Keratinocyte (primary cell): Measurements from ENCODE around the gene ADAMTS15. TPM values are rescaled to one million over a fixed set of nuclear protein-coding genes. Genes with fewer than 3 reads are reported as not detected.

Experiments used
- DNase-seq: peaks from one replicate; pipeline ENCODE4 v3.0.0-alpha.2; 2011; ENCODE audit warnings: low read depth, missing footprints, low spot score
- FAIRE-seq: peaks from 2 replicates; lab custom pipeline; 2011; peaks lifted over from hg19 to GRCh38; lab: Jason Lieb, UNC
- H2AFZ ChIP-seq: 2 replicates; pipeline ENCODE4 v1.6.0; 2012; ENCODE audit warnings: low read length, control low read depth, inconsistent platforms; ENCODE audit not compliant: control insufficient read depth
- H3K27ac ChIP-seq: 2 replicates; pipeline ENCODE4 v1.5.1; 2011; ENCODE audit warnings: low read length; ENCODE audit not compliant: control insufficient read depth, insufficient read depth
- H3K27me3 ChIP-seq: 3 replicates; pipeline ENCODE4 v1.6.0; 2011; ENCODE audit warnings: low read length; ENCODE audit not compliant: control insufficient read depth, insufficient read depth; ENCODE audit errors: extremely low read depth
- H3K36me3 ChIP-seq, 2 experiments: 2 replicates in 1 of 2; 3 replicates in 1 of 2; pipeline ENCODE4 v1.5.1; 2011; ENCODE audit warnings: low read length in 2 of 2, mild to moderate bottlenecking in 1 of 2; ENCODE audit not compliant: control insufficient read depth in 2 of 2, insufficient read depth in 2 of 2; ENCODE audit errors: extremely low read depth in 1 of 2
- H3K4me1 ChIP-seq: 3 replicates; pipeline ENCODE4 v1.5.1; 2011; ENCODE audit warnings: low read length; ENCODE audit not compliant: control insufficient read depth, insufficient read depth; ENCODE audit errors: extremely low read depth
- H3K4me2 ChIP-seq: 3 replicates; pipeline ENCODE4 v1.6.0; 2011; ENCODE audit warnings: low read depth, low read length; ENCODE audit not compliant: control insufficient read depth, insufficient read depth; ENCODE audit errors: extremely low read depth
- H3K4me3 ChIP-seq, 3 experiments: fragments of 200-600 bp in 1 of 3; sonication (generic) in 1 of 3; 2 replicates in 2 of 3; 3 replicates in 1 of 3; pipeline ENCODE4 v1.5.1; 2011 to 2016; ENCODE audit warnings: low read length in 3 of 3, mild to moderate bottlenecking in 3 of 3, control low read depth in 2 of 3, inconsistent platforms in 1 of 3, low read depth in 1 of 3, mixed read lengths in 1 of 3, mixed run types in 1 of 3, moderate library complexity in 1 of 3; ENCODE audit not compliant: control insufficient read depth in 2 of 3, insufficient read depth in 2 of 3; ENCODE audit errors: extremely low read depth in 1 of 3
- H3K79me2 ChIP-seq: 2 replicates; pipeline ENCODE4 v1.6.0; 2012; ENCODE audit warnings: low read length; ENCODE audit not compliant: control insufficient read depth, insufficient read depth
- H3K9ac ChIP-seq: 3 replicates; pipeline ENCODE4 v1.6.0; 2011; ENCODE audit warnings: low read length; ENCODE audit not compliant: control insufficient read depth, insufficient read depth; ENCODE audit errors: extremely low read depth
- H3K9me1 ChIP-seq: 3 replicates; pipeline ENCODE4 v1.6.0; 2011; ENCODE audit warnings: low read length; ENCODE audit not compliant: control insufficient read depth, insufficient read depth; ENCODE audit errors: extremely low read depth
- H3K9me3 ChIP-seq: 2 replicates; pipeline ENCODE4 v1.5.1; 2012; ENCODE audit warnings: low read depth, low read length; ENCODE audit not compliant: control insufficient read depth
- H4K20me1 ChIP-seq: 3 replicates; pipeline ENCODE4 v1.6.0; 2011; ENCODE audit warnings: low read length; ENCODE audit not compliant: control insufficient read depth, insufficient read depth; ENCODE audit errors: extremely low read depth
- CTCF ChIP-seq, 3 experiments: IDR thresholded peaks in 1 of 3; conservative IDR thresholded peaks in 1 of 3; optimal IDR thresholded peaks in 1 of 3; 2 replicates in 2 of 3; 3 replicates in 1 of 3; pipeline versions ENCODE3 to v1.5.1; 2011; ENCODE audit warnings: low read length in 3 of 3, mild to moderate bottlenecking in 3 of 3, moderate library complexity in 2 of 3, control low read depth in 1 of 3, inconsistent platforms in 1 of 3; ENCODE audit not compliant: insufficient read depth in 2 of 3; ENCODE audit errors: extremely low read depth in 1 of 3
- EZH2 ChIP-seq: IDR thresholded peaks from one replicate; pipeline ENCODE4 v1.6.1; 2012; ENCODE audit warnings: inconsistent platforms, mild to moderate bottlenecking, low read length, moderate library complexity
- dilution Hi-C: fragments of 300-500 bp; cut with MboI; formaldehyde crosslinking; loops from one replicate; pipeline ENCODE4 v1.7.0; 2020; ENCODE audit warnings: low sequenced_read_pairs; ENCODE audit not compliant: extremely low pct_ligation_motif_present
- polyA plus RNA-seq, 5 experiments: library from polyadenylated mRNA; depleted of rRNA in 3 of 5; stranded (reverse) in 3 of 5; stranded (forward) in 1 of 5; unstranded in 1 of 5; fragments of >200 nt; gene quantifications; 1 replicate in 1 of 5; 2 replicates in 3 of 5; 3 replicates in 1 of 5; pipeline versions ENCODE4 v1.2.1 to v1.2.3, GENCODE V29; 2011 to 2012; ENCODE audit warnings: missing spikeins in 2 of 5, low read depth in 1 of 5, low replicate concordance in 1 of 5

ADAMTS15 gene
- polyA plus RNA-seq, 1 donor (not counting 4 experiments of a cell fraction or from before 2014, with no cell fraction given): 0.30 TPM

- Histone ChIP-seq H2AFZ (no peak overlapping the region), H3K27ac (no peak overlapping the region), H3K79me2 (no peaks in the 10 kb centered on the region), H3K9ac (no peak overlapping the region), H3K4me2 (no peak overlapping the region), H3K27me3 (peaks cover 48% of the 10 kb centered on the region), H3K9me1 (no peaks in the 10 kb centered on the region), H3K4me3 (no peak overlapping the region), H3K9me3 (no peaks in the 10 kb centered on the region), H3K4me1 (peaks cover 6% of the 10 kb centered on the region), H3K36me3 (no peaks in the 10 kb centered on the region), H4K20me1 (no peaks in the 10 kb centered on the region)
- TF ChIP-seq CTCF (optimal IDR thresholded peaks at IDR 0.05 in 1 of 3, IDR thresholded peaks at IDR 0.05 in 1 of 3, conservative IDR thresholded peaks at IDR 0.05 in 1 of 3; ENCODE audit: extremely low read depth in 1 of 3, insufficient read depth in 2 of 3, low read length in 3 of 3) (no peak), EZH2 (no peak)
- no peak for DNase-seq
- no peak for FAIRE-seq
- dilution Hi-C loops: no loop called here
Observed at GRCh38 chr11:130421697-130422096, 26.7 kb upstream of the ADAMTS15 start.

GRCh38 chr11:130422251-130422995, 26.0 kb upstream of the ADAMTS15 start:
- Histone ChIP-seq H3K4me2 (no peak overlapping the region), H3K9me1 (no peaks in the 10 kb centered on the region), H3K79me2 (no peaks in the 10 kb centered on the region), H3K4me3 (no peak overlapping the region), H3K9ac (no peak overlapping the region), H4K20me1 (no peaks in the 10 kb centered on the region), H3K36me3 (no peaks in the 10 kb centered on the region), H3K4me1 (peaks cover 6% of the 10 kb centered on the region), H3K27me3 (peaks cover 56% of the 10 kb centered on the region), H3K27ac (no peak overlapping the region), H3K9me3 (no peaks in the 10 kb centered on the region), H2AFZ (no peak overlapping the region)
- no peak for TF ChIP-seq EZH2
- TF ChIP-seq CTCF (optimal IDR thresholded peaks at IDR 0.05 in 1 of 3, IDR thresholded peaks at IDR 0.05 in 1 of 3, conservative IDR thresholded peaks at IDR 0.05 in 1 of 3; ENCODE audit: extremely low read depth in 1 of 3, insufficient read depth in 2 of 3, low read length in 3 of 3): no peak
- DNase-seq (no peak), FAIRE-seq (no peak)
- dilution Hi-C loops: no loop called here
